Endometrium (tissue), 2 donors: ENCODE measurements around the gene GLRX.

Experiments used
- FAIRE-seq: peaks from 2 replicates; lab custom pipeline; 2012; peaks lifted over from hg19 to GRCh38; lab: Jason Lieb, UNC
- donor health status: control.
- donor health status: control.

GLRX gene

DNA sequence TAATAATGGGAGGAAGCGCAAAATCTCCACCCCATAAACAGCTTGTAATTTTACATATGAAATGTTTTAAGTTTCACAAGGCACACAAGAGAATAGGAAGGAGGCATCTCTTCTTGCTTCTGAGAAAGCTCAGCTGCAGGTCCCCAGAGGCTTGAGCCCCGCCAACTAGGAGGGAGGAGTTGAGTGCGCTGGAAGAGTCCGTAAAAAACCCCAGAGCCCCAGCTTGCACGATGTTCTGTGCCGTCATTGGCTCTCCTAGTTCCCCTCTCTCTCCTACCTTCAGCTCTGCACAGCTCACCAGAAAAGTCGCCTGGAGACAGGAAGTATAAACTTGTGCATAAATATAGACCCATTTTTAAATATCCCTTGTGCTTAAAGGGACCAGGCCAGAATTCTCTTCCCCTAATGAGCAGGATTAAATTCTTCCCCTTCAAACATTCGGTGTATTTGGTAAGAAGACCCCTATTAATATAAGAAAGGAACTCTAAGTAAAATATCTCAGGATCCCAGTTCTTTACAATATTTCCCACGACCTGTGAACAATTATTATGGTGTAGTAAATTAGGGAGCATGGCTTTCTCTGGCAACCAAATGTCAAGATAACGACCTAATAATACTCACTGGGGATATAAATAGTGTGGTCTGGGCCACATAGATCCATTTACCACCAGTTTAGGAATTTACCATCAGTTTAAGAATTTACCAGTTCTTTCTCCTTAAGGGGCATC is 13.7 kb downstream of the GLRX start:
- no peak for FAIRE-seq

- no peak for FAIRE-seq
Measured at GRCh38 chr5:95808013-95808685, 14.4 kb downstream of the GLRX start.

- no peak for FAIRE-seq
Measured at GRCh38 chr5:95806687-95807086, 15.8 kb downstream of the GLRX start.

DNA sequence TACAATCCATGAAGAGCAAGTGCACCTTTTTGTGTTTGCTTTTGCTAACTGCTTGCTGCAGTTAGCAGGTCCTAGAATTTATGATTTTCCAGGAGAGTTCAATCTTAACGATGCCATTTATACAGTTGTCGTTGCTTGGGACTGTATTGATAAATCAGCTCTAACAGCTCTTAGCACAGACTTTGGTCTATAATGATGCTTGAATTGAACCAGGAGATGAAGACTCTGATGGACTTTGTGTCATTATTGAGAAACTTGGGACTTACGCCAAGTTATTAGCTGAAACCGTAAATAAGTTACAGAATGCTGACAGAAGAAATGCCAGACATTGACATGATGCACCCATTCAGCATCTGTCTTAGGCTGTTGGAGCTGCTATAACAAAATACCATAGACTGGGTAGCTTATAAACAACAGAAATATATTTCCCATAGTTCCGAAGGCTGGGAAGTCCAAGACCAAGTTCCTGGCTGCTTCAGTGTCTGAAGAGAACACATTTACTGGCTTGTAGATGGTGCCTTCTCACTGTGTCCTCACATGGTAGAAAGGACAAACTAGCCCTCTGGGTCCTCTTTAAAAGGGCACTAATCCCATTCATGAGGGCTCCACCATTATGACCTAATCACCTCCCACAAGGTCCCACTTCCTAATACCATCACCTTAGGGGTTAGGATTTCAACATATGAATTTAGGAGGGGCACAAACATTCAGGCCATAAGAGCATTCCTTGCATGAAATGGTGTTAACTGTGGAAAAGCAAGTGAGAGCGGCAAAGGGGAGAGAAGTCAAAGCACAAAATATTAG is 17.6 kb downstream of the GLRX start:
- no peak for FAIRE-seq

DNA sequence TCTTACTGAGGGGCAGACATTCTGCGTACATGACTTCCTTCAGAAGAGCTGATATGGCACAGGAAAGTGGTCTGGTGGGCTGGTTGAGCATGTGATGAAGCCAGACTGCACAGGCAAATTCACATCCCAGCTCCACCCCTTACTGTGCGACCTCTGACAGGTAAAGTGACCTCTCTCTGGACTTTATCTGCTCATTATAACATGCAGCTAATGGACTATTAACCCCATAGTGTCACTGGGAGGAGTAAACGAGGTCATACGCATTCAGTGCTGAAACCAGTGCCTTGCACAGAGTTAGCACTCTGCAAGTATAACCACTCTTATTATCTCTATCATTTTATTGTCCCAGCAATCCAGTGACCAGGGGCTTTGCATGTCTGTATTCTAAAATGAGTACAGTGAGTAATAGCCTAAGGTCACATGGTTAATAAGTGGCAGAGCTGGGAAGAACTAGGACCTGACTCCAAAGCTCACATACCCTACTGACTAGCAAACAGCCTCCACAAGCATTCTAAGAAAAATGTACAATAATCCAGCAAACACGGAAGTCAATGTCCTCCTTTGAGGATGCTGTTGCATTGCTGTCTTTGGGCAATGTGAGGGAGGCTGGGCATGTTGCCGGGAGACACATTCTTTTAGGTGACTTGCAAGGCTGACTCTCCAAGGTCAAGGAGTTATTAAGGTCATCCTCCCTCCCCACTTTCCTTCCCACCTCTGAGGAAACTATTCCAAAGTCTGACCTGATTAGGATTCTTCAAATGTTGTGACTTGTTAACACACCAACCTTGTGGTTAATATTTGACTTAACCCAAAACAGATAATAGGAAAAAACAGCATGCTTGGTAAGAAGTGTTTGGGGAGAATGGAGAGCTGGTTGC is 19.0 kb downstream of the GLRX start:
- no peak for FAIRE-seq

DNA sequence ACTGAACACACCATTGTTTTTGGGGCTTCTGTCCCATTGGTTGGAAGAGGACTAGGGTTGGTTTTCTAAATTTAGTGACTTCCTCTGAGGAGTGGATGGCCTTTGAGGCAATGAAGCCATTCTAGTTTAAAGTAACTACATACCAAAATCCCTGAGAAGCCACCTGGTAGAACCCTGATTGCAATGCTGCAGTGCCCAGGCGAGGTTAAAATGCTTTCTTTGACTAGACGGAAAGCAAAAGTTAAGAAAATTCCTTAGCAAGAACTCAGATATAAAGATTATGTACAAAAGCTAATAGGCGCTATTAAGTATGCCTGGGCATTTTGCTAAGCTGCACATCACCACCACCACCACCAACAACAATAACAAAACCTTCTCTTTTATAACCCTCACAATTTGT is 20.6 kb downstream of the GLRX start:
- no peak for FAIRE-seq

GRCh38 chr5:95801532-95801931 is 21.0 kb downstream of the GLRX start:
- FAIRE-seq, result no peak

DNA sequence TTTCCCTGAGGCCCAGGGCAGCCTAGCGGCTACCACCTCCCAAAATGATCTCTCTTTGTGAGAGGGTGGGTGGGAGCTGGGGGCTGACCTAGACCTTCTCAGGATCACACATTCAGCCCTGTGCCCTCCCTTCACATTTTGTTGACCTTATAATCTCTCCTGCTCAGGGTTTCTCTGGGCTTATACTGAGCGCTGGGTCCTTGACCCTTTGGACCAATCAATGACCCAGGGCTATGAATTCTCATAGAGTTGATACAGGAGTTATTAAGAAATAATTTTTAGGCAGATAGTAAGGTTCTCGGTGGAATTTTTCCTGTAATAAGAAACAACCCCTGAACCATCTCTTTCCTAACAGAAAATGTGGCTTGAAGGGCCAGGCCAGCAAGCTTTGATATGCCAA is 22.0 kb downstream of the GLRX start:
- FAIRE-seq, result no peak

GRCh38 chr5:95799191-95799835 is 23.2 kb downstream of the GLRX start:
- no peak for FAIRE-seq

DNA sequence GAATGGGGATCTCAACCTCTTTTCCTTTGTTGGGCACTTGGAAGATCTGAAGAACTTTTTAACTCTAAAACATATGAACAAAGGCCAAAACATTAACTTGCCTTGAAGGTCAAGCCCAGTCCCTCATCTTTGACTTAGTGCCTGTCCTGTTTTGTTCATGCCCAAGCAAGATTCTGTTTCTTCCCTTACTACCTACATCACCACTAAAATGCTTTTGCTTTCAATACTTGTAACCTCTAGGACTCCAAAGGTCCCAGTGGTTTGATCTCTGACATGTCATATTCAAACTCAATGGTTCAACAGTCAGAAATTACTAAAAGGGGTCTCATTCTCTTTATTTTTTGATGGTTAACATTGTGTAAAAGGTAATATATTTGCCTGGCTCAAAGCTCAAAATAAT is 24.0 kb downstream of the GLRX start:
- FAIRE-seq, result no peak

DNA sequence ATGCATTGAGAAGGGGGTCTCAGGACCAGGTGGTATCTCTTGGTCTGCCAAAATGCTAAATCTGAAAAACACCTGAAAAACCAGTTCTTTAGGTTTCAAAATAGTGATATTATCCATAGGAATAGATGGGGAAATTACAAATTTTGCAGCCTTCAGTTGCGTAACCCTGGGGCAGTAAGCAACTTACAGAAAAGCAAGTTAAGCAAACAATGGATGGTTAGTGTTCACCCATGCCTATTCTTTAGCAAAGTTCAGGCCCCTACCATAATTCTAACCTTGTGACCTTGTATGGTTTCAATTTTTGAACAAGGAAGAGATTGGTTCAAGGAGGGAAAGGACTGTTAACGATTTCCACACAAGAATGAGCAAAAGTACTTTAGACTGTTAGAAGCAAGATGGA is 24.5 kb downstream of the GLRX start:
- FAIRE-seq, result no peak

DNA sequence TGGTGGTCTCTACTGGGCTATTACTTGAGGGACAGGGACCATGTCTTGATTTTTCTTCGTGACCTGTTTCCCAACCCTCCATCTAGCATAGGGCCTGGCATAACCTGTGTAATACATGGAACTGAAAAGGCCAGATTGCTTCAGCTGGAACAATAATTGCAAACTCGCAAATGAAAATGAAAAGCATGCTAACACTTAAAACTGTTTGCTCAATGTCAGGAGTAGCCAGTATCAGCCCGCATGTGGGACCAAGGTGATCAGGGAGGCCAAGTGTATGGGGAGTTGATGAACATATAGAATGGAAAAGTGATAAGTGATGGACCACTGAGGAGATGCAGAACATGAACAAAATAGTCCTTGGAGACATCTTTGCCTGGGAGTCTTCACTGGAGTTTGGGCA is 25.2 kb downstream of the GLRX start:
- FAIRE-seq, result no peak

DNA sequence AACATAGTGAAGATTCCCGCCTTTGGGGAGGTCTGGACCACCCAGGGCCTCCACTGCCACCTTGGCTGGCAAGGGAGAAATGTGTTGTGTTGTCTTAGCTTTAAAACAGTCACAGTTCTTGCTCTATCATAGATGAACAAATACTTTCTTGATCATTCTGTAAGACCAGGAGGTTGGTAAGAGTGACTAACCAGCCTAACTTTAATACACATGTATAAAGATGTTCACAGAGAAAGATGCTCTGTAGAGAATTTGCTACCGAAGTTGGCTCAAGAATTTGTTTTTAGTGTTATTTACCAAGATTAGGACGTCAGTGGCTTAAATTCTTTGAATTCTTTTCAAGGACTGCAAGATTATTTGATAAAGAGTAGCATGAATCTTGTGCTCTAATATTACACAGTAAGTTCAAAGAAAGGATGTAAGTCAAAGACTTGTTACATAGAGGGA is 28.4 kb downstream of the GLRX start:
- FAIRE-seq, result no peak

DNA sequence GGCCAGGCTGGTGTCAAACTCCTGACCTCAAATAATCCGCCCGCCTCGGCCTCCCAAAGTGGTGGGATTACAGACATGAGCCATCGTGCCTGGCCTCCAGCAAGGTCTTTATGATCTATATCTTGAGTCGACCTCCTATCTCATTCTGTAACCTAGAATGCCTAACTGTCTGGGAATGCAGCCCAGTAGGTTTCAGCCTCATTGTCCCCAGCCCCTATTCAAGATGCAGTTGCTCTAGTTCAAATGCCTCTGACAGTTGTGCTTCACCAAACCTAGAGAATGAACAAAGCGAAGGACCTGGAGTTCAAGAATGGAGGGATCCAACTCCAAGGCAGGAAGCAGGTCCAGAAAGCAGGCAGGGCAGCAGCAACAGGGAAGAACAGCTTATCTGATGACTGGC is 30.8 kb downstream of the GLRX start:
- no peak for FAIRE-seq

- no peak for FAIRE-seq
Measured at GRCh38 chr5:95788493-95788892, 34.0 kb downstream of the GLRX start.

- no peak for FAIRE-seq
Measured at GRCh38 chr5:95786821-95787418, 35.6 kb downstream of the GLRX start.

- FAIRE-seq, result no peak
Measured at GRCh38 chr5:95784514-95785302, 37.8 kb downstream of the GLRX start.

DNA sequence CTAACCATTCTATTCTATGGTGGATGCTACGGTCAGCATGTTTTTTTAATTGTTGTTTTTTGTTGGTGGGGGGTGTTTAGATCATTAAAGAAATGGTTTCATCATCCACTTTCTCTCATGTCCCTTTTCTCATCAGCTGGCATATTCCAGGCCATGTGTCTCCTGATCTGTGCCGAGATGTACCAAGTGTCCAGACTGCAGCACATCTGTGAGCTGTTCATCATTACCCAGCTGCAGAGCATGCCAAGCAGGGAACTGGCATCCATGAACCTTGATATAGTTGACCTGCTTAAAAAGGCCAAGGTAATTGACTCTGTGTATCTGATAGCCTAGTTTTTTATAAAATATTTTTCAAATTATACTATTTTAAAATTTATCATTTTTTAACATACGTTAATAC is 38.9 kb downstream of the GLRX start:
- no peak for FAIRE-seq

GRCh38 chr5:95782181-95782580 is 40.3 kb downstream of the GLRX start:
- FAIRE-seq, result no peak

DNA sequence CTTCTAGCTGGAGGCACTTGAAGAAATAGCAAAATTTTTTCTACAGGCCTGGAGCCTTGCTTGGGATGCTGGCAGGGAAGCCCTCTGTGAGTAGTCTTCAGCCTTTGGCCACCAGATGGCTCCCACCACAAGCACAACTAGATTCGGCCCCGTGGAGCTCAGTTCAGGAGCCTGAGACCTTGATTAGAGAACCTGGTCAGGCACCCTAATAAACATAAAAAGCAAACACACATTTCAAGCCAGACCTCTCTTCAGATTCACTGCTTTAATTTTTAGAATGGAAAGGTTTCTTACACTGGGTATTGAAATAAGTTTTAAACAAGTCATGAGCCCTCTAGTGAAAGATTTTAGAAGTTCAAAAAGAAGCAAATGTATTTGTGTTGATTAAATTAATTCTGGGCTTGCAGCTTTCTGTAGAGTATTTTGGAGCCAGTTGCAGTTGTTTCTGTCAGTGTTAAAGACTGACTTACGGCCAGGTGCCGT is 41.4 kb downstream of the GLRX start:
- FAIRE-seq, result no peak
